K562 (cell line): Measurements from ENCODE around the gene LRIT1.

Experiments used
- HSF4 ChIP-seq: fragments of 250-450 bp; sonication (Bioruptor Pico); IDR thresholded peaks from 2 replicates; pipeline ENCODE4 v2.1.2; 2022; ENCODE audit warnings: mild to moderate bottlenecking, moderate library complexity, borderline replicate concordance
- MEIS2 ChIP-seq: fragments of 450-650 bp; IDR thresholded peaks from 2 replicates; pipeline ENCODE4 v1.6.1; 2014; ENCODE audit warnings: mild to moderate bottlenecking; ENCODE audit not compliant: partially characterized antibody
- PCBP1 ChIP-seq: fragments of 200-400 bp; formaldehyde crosslinking; IDR thresholded peaks from 2 replicates; pipeline ENCODE4 v1.6.1; 2018; ENCODE audit warnings: mild to moderate bottlenecking, low read depth, low read length; ENCODE audit not compliant: poor library complexity, severe bottlenecking
- TAL1 ChIP-seq: fragments of 450-650 bp; IDR thresholded peaks from 2 replicates; pipeline ENCODE4 v1.6.1; 2016; ENCODE audit warnings: mild to moderate bottlenecking
- U2AF1 ChIP-seq: fragments of 200-400 bp; formaldehyde crosslinking; optimal IDR thresholded peaks from 2 replicates; pipeline ENCODE3; 2017; ENCODE audit warnings: mild to moderate bottlenecking, low read depth, low read length, moderate library complexity
- ZNF316 ChIP-seq: fragments of 450-650 bp; IDR thresholded peaks from 2 replicates; pipeline ENCODE4 v1.6.1; 2016

DNA sequence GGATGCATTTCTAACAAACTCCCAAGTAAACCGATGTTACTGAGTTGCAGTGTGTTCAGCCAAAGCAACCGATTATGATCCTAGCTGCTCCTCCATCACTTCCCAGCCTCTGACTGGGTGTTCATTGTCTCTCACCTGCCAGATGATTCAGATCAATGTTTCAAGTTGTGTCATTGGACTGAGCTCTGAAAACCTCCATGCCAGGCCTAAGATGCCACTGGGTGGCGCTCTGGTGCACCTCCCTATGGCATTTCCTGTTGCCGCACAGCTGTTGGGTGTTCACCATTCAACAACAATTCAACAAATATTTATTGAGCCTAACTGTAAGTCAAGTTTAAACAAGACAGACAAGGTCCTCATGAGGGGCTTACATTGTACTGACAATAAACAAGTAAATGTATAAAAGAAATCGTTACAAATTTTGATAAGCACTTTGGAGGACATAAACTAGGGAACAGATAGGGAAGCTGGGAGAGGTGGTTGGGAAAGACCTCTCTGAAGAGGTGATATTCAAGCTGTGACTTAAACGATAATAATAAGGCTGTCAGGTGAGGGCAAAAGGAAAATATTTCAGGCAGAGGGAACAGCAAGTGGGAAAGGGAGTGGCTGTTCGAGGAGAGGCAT lies 26.3 kb upstream of the LRIT1 start:
- no peak for TF ChIP-seq HSF4
- no peak for TF ChIP-seq PCBP1
- TF ChIP-seq TAL1, result no peak
- no peak for TF ChIP-seq U2AF1
- peak; percentile 14 for TF ChIP-seq MEIS2
- TF ChIP-seq ZNF316, result no peak
